K562 (cell line): Measurements from ENCODE around the gene TMX1. TPM values are rescaled to one million over a fixed set of nuclear protein-coding genes. Genes with fewer than 3 reads are reported as not detected.
A peak's percentile ranks its signal among the peaks of the same experiment; 100 is the strongest.

ENCODE experiments used
- ATAC-seq: fragments of 200-7000 bp; cut with Tn5 transposase; 3 replicates; pipeline ENCODE4 v1.9.1; 2020; ENCODE audit warnings: moderate library complexity
- BruUV-seq: library from RNA; stranded (reverse); fragments of 400-500 nt; replicated peaks from 2 replicates; lab custom pipeline; 2021; lab: Mats Ljungman, UMichigan
- CTCF ChIA-PET: fragments of 300-600 bp; formaldehyde crosslinking; extraction: SDS; loops from one replicate; lab custom pipeline; 2021; ENCODE audit warnings: low intra/inter-chr PET ratio; lab: Yijun Ruan, JAX
- POLR2A ChIA-PET: fragments of 300-600, 350-650 bp; sonication (Branson Sonifier 250); formaldehyde crosslinking; extraction: SDS; loops from one replicate; lab custom pipeline; 2021; ENCODE audit warnings: antibody characterized with exemption, inconsistent platforms; lab: Yijun Ruan, JAX
- DNase-seq, 4 experiments: peaks; one replicate each; pipeline versions ENCODE4 v3.0.0 to v3.0.0-alpha.2; 2011 to 2018; ENCODE audit warnings: low spot score in 3 of 4, mixed read lengths in 3 of 4; ENCODE audit errors: extremely low read depth in 1 of 4
- FAIRE-seq: peaks from 2 replicates; lab custom pipeline; 2011; peaks lifted over from hg19 to GRCh38; lab: Jason Lieb, UNC
- H2AFZ ChIP-seq: 2 replicates; pipeline ENCODE4 v1.6.0; 2011; ENCODE audit warnings: low read depth, low read length, control low read depth, inconsistent platforms
- H3K27ac ChIP-seq: fragments of 200-600 bp; 3 replicates; pipeline ENCODE4 v1.8.0; 2011; ENCODE audit warnings: low read depth, mild to moderate bottlenecking, control low read depth, inconsistent platforms, low read length, moderate library complexity, mixed read lengths; ENCODE audit errors: extremely low read depth
- H3K27me3 ChIP-seq, 2 experiments: fragments of 300-600 bp in 1 of 2; 2 replicates in 1 of 2; 3 replicates in 1 of 2; pipeline versions ENCODE4 v1.6.0 to v1.8.0; 2011; ENCODE audit warnings: inconsistent platforms in 2 of 2, low read length in 2 of 2, mild to moderate bottlenecking in 1 of 2, mixed read lengths in 1 of 2, moderate library complexity in 1 of 2; ENCODE audit not compliant: control insufficient read depth in 2 of 2, insufficient read depth in 2 of 2
- H3K36me3 ChIP-seq: fragments of 300-600 bp; 3 replicates; pipeline ENCODE4 v1.8.0; 2011; ENCODE audit warnings: mild to moderate bottlenecking, low read length, inconsistent platforms; ENCODE audit not compliant: control insufficient read depth, insufficient read depth
- H3K4me1 ChIP-seq, 2 experiments: fragments of 200-600 bp in 1 of 2; replicated peaks in 1 of 2; 2 replicates in 1 of 2; 3 replicates in 1 of 2; pipeline versions ENCODE4 v1.5.1 to v1.8.0; 2011; ENCODE audit warnings: inconsistent platforms in 2 of 2, low read length in 2 of 2, mild to moderate bottlenecking in 1 of 2, mixed read lengths in 1 of 2, moderate library complexity in 1 of 2; ENCODE audit not compliant: control insufficient read depth in 2 of 2, insufficient read depth in 2 of 2
- H3K4me2 ChIP-seq: 2 replicates; pipeline ENCODE4 v1.6.1; 2011; ENCODE audit warnings: low read length, control low read depth, inconsistent platforms, mixed read lengths; ENCODE audit not compliant: insufficient read depth
- H3K4me3 ChIP-seq: fragments of 200-600 bp; sonication (generic), shearing (Covaris generic); 2 replicates; pipeline ENCODE4 v1.5.1; 2016; ENCODE audit warnings: control low read depth, inconsistent platforms
- H3K79me2 ChIP-seq: fragments of 200-600 bp; 3 replicates; pipeline ENCODE4 v1.8.0; 2011; ENCODE audit warnings: low read length, inconsistent platforms; ENCODE audit not compliant: control insufficient read depth, insufficient read depth
- H3K9ac ChIP-seq, 2 experiments: 2 replicates each; pipeline versions ENCODE4 v1.6.0 to v1.6.1; 2011; ENCODE audit warnings: low read depth in 2 of 2, low read length in 2 of 2, control low read depth in 1 of 2, inconsistent platforms in 1 of 2, mild to moderate bottlenecking in 1 of 2, mixed read lengths in 1 of 2; ENCODE audit not compliant: insufficient read depth in 1 of 2
- H3K9me1 ChIP-seq: one replicate; pipeline ENCODE4 v1.6.0; 2011; ENCODE audit warnings: inconsistent platforms, mild to moderate bottlenecking, low read length, moderate library complexity; ENCODE audit not compliant: control insufficient read depth, insufficient read depth
- H3K9me3 ChIP-seq: replicated peaks from 2 replicates; pipeline ENCODE4 v1.5.1; 2011; ENCODE audit warnings: low read depth, low read length, inconsistent platforms; ENCODE audit not compliant: control insufficient read depth, insufficient read depth
- H4K20me1 ChIP-seq: replicated peaks from 2 replicates; pipeline ENCODE4 v1.6.1; 2011; ENCODE audit warnings: low read length, inconsistent platforms, mixed read lengths; ENCODE audit not compliant: control insufficient read depth, insufficient read depth
- CBFA2T3 ChIP-seq: fragments of 450-650 bp; IDR thresholded peaks from 2 replicates; pipeline ENCODE4 v1.6.1; 2017
- CBX8 ChIP-seq: fragments of 200-600 bp; sonication (generic); IDR thresholded peaks from 2 replicates; pipeline ENCODE4 v1.6.1; 2012; ENCODE audit warnings: borderline replicate concordance, mixed run types, low read depth, mild to moderate bottlenecking, moderate library complexity, mixed read lengths, low read length, control low read depth, inconsistent platforms; ENCODE audit not compliant: poor library complexity, severe bottlenecking; ENCODE audit errors: extremely low read depth
- MEIS2 ChIP-seq: fragments of 450-650 bp; IDR thresholded peaks from 2 replicates; pipeline ENCODE4 v1.6.1; 2014; ENCODE audit warnings: mild to moderate bottlenecking; ENCODE audit not compliant: partially characterized antibody
- NFE2L1 ChIP-seq: fragments of 450-650 bp; IDR thresholded peaks from 2 replicates; pipeline ENCODE4 v1.6.1; 2016; ENCODE audit warnings: missing genetic modification characterization, low read depth, mild to moderate bottlenecking, missing compliant biosample characterization, moderate library complexity, borderline replicate concordance
- RAD21 ChIP-seq, 2 experiments: fragments of 250-450 bp in 1 of 2; fragments of 450-650 bp in 1 of 2; sonication (Bioruptor Pico) in 1 of 2; formaldehyde crosslinking in 1 of 2; IDR thresholded peaks in 1 of 2; conservative IDR thresholded peaks in 1 of 2; 2 replicates each; pipeline versions ENCODE4 v1.4.0 to v1.8.0; 2020 to 2022; ENCODE audit warnings: mild to moderate bottlenecking in 2 of 2, moderate library complexity in 1 of 2
- SNRNP70 ChIP-seq: fragments of 200-400 bp; formaldehyde crosslinking; optimal IDR thresholded peaks from 2 replicates; pipeline ENCODE3; 2017; ENCODE audit warnings: low read depth, low read length
- ZNF79 ChIP-seq: fragments of 250-450 bp; sonication (Bioruptor Pico); IDR thresholded peaks from 2 replicates; pipeline ENCODE4 v1.4.0; 2020; ENCODE audit warnings: low read depth, mild to moderate bottlenecking, moderate library complexity
- WGBS: fragments of 100-300 bp; shearing (Covaris generic); methylation state at CpG from one replicate; pipeline ENCODE4 v1.1.6; 2016; ENCODE audit warnings: low coverage, mixed read lengths; ENCODE audit not compliant: insufficient coverage; ENCODE audit errors: missing lambda C conversion rate; 5-methylcytosine and 5-hydroxymethylcytosine counted together
- in situ Hi-C: fragments of 300-500 bp; cut with MboI; formaldehyde crosslinking; loops from 4 replicates; pipeline ENCODE4 v1.15.0; 2018; ENCODE audit warnings: inconsistent platforms, mixed read lengths
- intact Hi-C: fragments of 100-400 bp; cut with micrococcal nuclease; formaldehyde crosslinking; loops from 2 replicates; pipeline ENCODE4 v1.14.2; 2022
- polyA plus RNA-seq, 8 experiments: library from polyadenylated mRNA; depleted of rRNA in 4 of 8; stranded (reverse) in 5 of 8; unstranded in 3 of 8; fragments of >200 nt; fragmentation: Nextera tagmentation in 2 of 8; fragmentation: Illumina TruSeq in 1 of 8; extraction: Ambion mirVana in 2 of 8; extraction: Trizol in 1 of 8; gene quantifications; 2 replicates each; pipeline versions ENCODE4 v1.2.1 to v1.2.3, GENCODE V29; 2011 to 2014; ENCODE audit warnings: inconsistent platforms in 1 of 8, missing spikeins in 1 of 8
- total RNA-seq, 7 experiments: library from RNA; depleted of rRNA in 6 of 7; stranded (reverse); fragments of >200 nt in 6 of 7; fragmentation: Illumina TruSeq in 2 of 7; extraction: Trizol in 2 of 7; gene quantifications; 2 replicates each; pipeline versions ENCODE4 v1.2.1 to v1.2.3, GENCODE V29; 2011 to 2021; ENCODE audit warnings: low replicate concordance in 1 of 7
- TF ChIP-seq, protein P1 (sequence below): fragments of 450-650 bp; IDR thresholded peaks from 2 replicates; pipeline ENCODE4 v1.6.1; 2016
- TF ChIP-seq, protein P2 (sequence below): fragments of 250-450 bp; sonication (Bioruptor Pico); IDR thresholded peaks from 2 replicates; pipeline ENCODE4 v1.4.0; 2020; ENCODE audit warnings: mild to moderate bottlenecking
- TF ChIP-seq, protein P3 (sequence below): fragments of 250-450 bp; sonication (Bioruptor Pico); IDR thresholded peaks from 2 replicates; pipeline ENCODE4 v1.5.0; 2021
- TF ChIP-seq, protein P4 (sequence below): fragments of 450-650 bp; IDR thresholded peaks from 2 replicates; pipeline ENCODE4 v1.6.1; 2016; ENCODE audit warnings: antibody characterized with exemption

The TMX1 gene
- total and polyA plus RNA-seq, 9 of the 15 experiments (the other 6 are each of a cell fraction or from before 2014, with no cell fraction given): 19.5 to 101 (median 34.7) TPM

DNA sequence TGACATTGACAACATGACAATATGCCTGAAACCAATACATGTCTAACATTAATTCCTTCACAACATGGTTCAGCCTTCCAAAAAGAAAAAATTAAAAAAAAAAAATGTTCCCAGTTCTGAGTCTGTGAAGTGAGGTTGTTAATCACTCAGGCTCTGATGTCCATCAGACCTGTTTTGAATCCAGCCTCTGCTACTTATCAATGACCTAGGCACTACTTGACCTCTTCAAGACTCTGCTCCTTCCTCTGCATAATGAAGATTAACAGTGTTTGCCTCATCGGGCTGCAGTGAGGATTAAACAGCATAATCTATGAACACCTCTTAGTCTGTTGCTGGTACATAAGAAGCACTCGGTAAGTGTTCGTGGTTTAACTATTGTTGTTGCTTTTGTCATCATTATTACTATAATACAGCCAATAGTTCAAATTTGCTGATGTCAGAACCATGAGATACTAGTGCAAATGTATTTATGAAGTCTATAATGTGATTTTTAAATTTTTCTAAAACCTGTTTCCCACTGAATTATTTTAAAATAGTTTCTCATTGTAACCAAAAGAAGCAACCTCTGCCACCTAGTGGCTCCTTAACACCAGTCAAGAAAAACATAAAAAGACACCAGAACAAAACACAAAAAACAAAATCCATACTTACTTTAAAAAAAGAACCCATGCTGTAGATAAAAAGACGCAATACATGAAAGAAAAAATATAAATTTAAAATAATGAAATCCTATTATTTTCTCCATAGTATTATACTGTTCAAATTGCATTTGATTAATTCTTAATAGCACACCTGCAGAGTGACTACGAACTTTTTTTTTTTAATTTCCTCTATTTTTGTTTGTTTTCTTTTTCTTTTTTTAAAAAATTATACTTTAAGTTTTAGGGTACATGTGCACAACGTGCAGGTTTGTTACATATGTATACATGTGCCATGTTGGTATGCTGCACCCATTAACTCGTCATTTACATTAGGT, 20.3 kb upstream of the TMX1 start:
- Histone ChIP-seq H3K9ac (no peak overlapping the region), H3K36me3 (no peaks in the 10 kb centered on the region), H2AFZ (peak overlapping the region; percentile 69), H3K27me3 (no peaks in the 10 kb centered on the region), H3K4me3 (no peak overlapping the region), H3K9me3 (no peaks in the 10 kb centered on the region; the same call in 1 of the 2 replicates), H4K20me1 (no peaks in the 10 kb centered on the region), H3K9me1 (no peaks in the 10 kb centered on the region), H3K27ac (no peak overlapping the region), H3K4me1 (no peaks in the 10 kb centered on the region), H3K4me2 (peak overlapping the region; percentile 34; the same call in 1 of the 2 replicates), H3K79me2 (no peaks in the 10 kb centered on the region)
- ATAC-seq (peak; percentile 54), FAIRE-seq (no peak), DNase-seq (peak in 2 of 4 experiments; percentile 7 to 22)
- intact Hi-C loops (loop anchor here (10.0 kb wide), 2 partner anchors 65 to 265 kb away; no protein-coding TSS in a partner anchor), in situ Hi-C loops (no loop called here)
- ChIA-PET POLR2A (no interaction called here), CTCF (no interaction called here)
- 1% methylated on average over 5 of the region's 7 CpGs for WGBS
- BruUV-seq: no TSS peak
- TF ChIP-seq, protein P1, sequence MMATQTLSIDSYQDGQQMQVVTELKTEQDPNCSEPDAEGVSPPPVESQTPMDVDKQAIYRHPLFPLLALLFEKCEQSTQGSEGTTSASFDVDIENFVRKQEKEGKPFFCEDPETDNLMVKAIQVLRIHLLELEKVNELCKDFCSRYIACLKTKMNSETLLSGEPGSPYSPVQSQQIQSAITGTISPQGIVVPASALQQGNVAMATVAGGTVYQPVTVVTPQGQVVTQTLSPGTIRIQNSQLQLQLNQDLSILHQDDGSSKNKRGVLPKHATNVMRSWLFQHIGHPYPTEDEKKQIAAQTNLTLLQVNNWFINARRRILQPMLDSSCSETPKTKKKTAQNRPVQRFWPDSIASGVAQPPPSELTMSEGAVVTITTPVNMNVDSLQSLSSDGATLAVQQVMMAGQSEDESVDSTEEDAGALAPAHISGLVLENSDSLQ: 0 out of 2 replicates have a peak, but pooled peaks have one; percentile 30
- TF ChIP-seq SNRNP70 (no peak), MEIS2 (peak; percentile 64), RAD21 (CRISPR knock-in tag; conservative IDR thresholded peaks at IDR 0.05 in 1 of 2, IDR thresholded peaks at IDR 0.05 in 1 of 2) (peak; percentile 26 to 27; a peak in 3 of 4 replicates), ZNF79 (CRISPR knock-in tag) (no peak), NFE2L1 (tag) (no peak), CBX8 (no peak), CBFA2T3 (peak; percentile 39)
- TF ChIP-seq, protein P2, sequence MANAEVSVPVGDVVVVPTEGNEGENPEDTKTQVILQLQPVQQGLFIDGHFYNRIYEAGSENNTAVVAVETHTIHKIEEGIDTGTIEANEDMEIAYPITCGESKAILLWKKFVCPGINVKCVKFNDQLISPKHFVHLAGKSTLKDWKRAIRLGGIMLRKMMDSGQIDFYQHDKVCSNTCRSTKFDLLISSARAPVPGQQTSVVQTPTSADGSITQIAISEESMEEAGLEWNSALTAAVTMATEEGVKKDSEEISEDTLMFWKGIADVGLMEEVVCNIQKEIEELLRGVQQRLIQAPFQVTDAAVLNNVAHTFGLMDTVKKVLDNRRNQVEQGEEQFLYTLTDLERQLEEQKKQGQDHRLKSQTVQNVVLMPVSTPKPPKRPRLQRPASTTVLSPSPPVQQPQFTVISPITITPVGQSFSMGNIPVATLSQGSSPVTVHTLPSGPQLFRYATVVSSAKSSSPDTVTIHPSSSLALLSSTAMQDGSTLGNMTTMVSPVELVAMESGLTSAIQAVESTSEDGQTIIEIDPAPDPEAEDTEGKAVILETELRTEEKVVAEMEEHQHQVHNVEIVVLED: no peak
- TF ChIP-seq, protein P3, sequence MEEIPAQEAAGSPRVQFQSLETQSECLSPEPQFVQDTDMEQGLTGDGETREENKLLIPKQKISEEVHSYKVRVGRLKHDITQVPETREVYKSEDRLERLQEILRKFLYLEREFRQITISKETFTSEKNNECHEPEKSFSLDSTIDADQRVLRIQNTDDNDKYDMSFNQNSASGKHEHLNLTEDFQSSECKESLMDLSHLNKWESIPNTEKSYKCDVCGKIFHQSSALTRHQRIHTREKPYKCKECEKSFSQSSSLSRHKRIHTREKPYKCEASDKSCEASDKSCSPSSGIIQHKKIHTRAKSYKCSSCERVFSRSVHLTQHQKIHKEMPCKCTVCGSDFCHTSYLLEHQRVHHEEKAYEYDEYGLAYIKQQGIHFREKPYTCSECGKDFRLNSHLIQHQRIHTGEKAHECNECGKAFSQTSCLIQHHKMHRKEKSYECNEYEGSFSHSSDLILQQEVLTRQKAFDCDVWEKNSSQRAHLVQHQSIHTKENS (CRISPR knock-in tag): no peak
- TF ChIP-seq, protein P4, sequence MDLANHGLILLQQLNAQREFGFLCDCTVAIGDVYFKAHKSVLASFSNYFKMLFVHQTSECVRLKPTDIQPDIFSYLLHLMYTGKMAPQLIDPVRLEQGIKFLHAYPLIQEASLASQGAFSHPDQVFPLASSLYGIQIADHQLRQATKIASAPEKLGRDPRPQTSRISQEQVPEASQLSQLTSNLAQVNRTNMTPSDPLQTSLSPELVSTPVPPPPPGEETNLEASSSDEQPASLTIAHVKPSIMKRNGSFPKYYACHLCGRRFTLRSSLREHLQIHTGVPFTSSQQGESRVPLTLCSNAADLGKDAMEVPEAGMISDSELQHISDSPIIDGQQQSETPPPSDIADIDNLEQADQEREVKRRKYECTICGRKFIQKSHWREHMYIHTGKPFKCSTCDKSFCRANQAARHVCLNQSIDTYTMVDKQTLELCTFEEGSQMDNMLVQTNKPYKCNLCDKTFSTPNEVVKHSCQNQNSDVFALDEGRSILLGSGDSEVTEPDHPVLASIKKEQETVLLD: no peak
